Prostate gland (tissue), 2 donors: ENCODE measurements around the gene GAREM1. TPM values are rescaled to one million over a fixed set of nuclear protein-coding genes. Genes with fewer than 3 reads are reported as not detected.

Source experiments
- DNase-seq: peaks from one replicate; pipeline ENCODE4 v3.0.0-alpha.2; 2019; ENCODE audit warnings: low spot score
- H3K27ac ChIP-seq, 2 donors: fragments of 200-600 bp; sonication (generic); 2 replicates each; pipeline ENCODE4 v1.5.1; 2017 to 2019
- H3K27me3 ChIP-seq: fragments of 200-600 bp; sonication (generic); replicated peaks from 2 replicates; pipeline ENCODE4 v1.5.1; 2019; ENCODE audit not compliant: insufficient read depth
- H3K36me3 ChIP-seq, 2 donors: fragments of 200-600 bp; sonication (generic); 1 replicate in 1 of 2; 2 replicates in 1 of 2; pipeline versions ENCODE4 v1.5.1 to v1.8.1; 2017 to 2019
- H3K4me1 ChIP-seq: fragments of 200-600 bp; sonication (generic); replicated peaks from 2 replicates; pipeline ENCODE4 v1.5.1; 2019
- H3K4me3 ChIP-seq, 2 donors: fragments of 200-600 bp; sonication (generic); 2 replicates each; pipeline ENCODE4 v1.5.1; 2017 to 2019
- H3K9me3 ChIP-seq: fragments of 200-600 bp; sonication (generic); 2 replicates; pipeline ENCODE4 v1.5.1; 2017
- CTCF ChIP-seq, 4 experiments: fragments of 200-600 bp in 2 of 4; fragments of 450-650 bp in 2 of 4; sonication (generic) in 2 of 4; IDR thresholded peaks; 1 replicate in 3 of 4; 2 replicates in 1 of 4; pipeline ENCODE4 v1.5.1; 2016 to 2019; ENCODE audit warnings: antibody characterized with exemption in 4 of 4, mild to moderate bottlenecking in 2 of 4, moderate library complexity in 2 of 4
- POLR2A ChIP-seq: fragments of 450-650 bp; IDR thresholded peaks from one replicate; pipeline ENCODE4 v1.6.1; 2016; ENCODE audit warnings: antibody characterized with exemption, mild to moderate bottlenecking
- POLR2AphosphoS5 ChIP-seq: sonication (generic); formaldehyde crosslinking; IDR thresholded peaks from one replicate; pipeline ENCODE4 v1.6.1; 2017; ENCODE audit warnings: antibody characterized with exemption
- whole genome bisulfite sequencing: methylation state at CpG from one replicate; pipeline ENCODE4 v1.1.5; 2018; 5-methylcytosine and 5-hydroxymethylcytosine counted together
- intact Hi-C: fragments of 100-400 bp; cut with DNase I; formaldehyde crosslinking; loops from one replicate; pipeline ENCODE4 v1.14.2; 2022
- total RNA-seq, 2 donors: library from RNA; depleted of rRNA; stranded (reverse); fragments of >200 nt; gene quantifications; one replicate each; pipeline ENCODE4 v1.1.0, GENCODE V29; 2016

Gene GAREM1
- total RNA-seq, 2 donors from 2014 or later, result 9.5 to 14.9 TPM

GRCh38 chr18:32391126-32391525 lies 79.6 kb downstream of the GAREM1 start:
- H3K27me3 ChIP-seq, result no peaks in the 10 kb centered on the region
- no peaks in the 10 kb centered on the region for H3K4me1 ChIP-seq
- no peak overlapping the region for H3K4me3 ChIP-seq
- H3K36me3 ChIP-seq, result no peaks in the 10 kb centered on the region
- intact Hi-C loops, result no loop called here
- no peak for DNase-seq
- H3K27ac ChIP-seq, result no peak overlapping the region
- TF ChIP-seq CTCF (IDR thresholded peaks at IDR 0.05) (no peak), POLR2AphosphoS5 (no peak), POLR2A (no peak)
- H3K9me3 ChIP-seq, result no peaks in the 10 kb centered on the region
- WGBS, result 85% methylated on average over 7 of the region's 7 CpGs

GRCh38 chr18:32389858-32390257 lies 80.8 kb downstream of the GAREM1 start:
- Histone ChIP-seq H3K27me3 (no peaks in the 10 kb centered on the region), H3K4me3 (no peak overlapping the region), H3K9me3 (no peaks in the 10 kb centered on the region), H3K4me1 (no peaks in the 10 kb centered on the region), H3K27ac (no peak overlapping the region), H3K36me3 (no peaks in the 10 kb centered on the region)
- no peak for DNase-seq
- WGBS, result 86% methylated on average over 4 of the region's 4 CpGs
- TF ChIP-seq POLR2A (no peak), CTCF (IDR thresholded peaks at IDR 0.05) (no peak), POLR2AphosphoS5 (no peak)
- intact Hi-C loops, result no loop called here

- no peaks in the 10 kb centered on the region for H3K27me3 ChIP-seq
- TF ChIP-seq POLR2A (no peak), POLR2AphosphoS5 (no peak), CTCF (IDR thresholded peaks at IDR 0.05) (no peak)
- no peak for DNase-seq
- 70% methylated on average over 1 of the region's 1 CpG for WGBS
- no peak overlapping the region for H3K4me3 ChIP-seq
- H3K9me3 ChIP-seq, result no peaks in the 10 kb centered on the region
- no peak overlapping the region for H3K27ac ChIP-seq
- no peaks in the 10 kb centered on the region for H3K4me1 ChIP-seq
- intact Hi-C loops, result no loop called here
- H3K36me3 ChIP-seq, result no peaks in the 10 kb centered on the region
Observed at GRCh38 chr18:32389191-32389590, 81.5 kb downstream of the GAREM1 start.

- Histone ChIP-seq H3K4me3 (no peak overlapping the region), H3K36me3 (no peaks in the 10 kb centered on the region), H3K27me3 (no peaks in the 10 kb centered on the region), H3K27ac (no peak overlapping the region), H3K9me3 (no peaks in the 10 kb centered on the region), H3K4me1 (no peaks in the 10 kb centered on the region)
- 65% methylated on average over 5 of the region's 5 CpGs for WGBS
- intact Hi-C loops, result no loop called here
- TF ChIP-seq POLR2AphosphoS5, result no peak
- no peak for TF ChIP-seq CTCF (IDR thresholded peaks at IDR 0.05)
- TF ChIP-seq POLR2A, result no peak
- no peak for DNase-seq
Observed at GRCh38 chr18:32386471-32386870, 84.2 kb downstream of the GAREM1 start.

GRCh38 chr18:32383050-32383819 lies 87.4 kb downstream of the GAREM1 start:
- Histone ChIP-seq H3K9me3 (no peaks in the 10 kb centered on the region), H3K4me3 (no peak overlapping the region), H3K36me3 (no peaks in the 10 kb centered on the region), H3K27me3 (no peaks in the 10 kb centered on the region), H3K27ac (peak overlapping the region; percentile 15 to 40), H3K4me1 (no peaks in the 10 kb centered on the region)
- peak; percentile 38 for DNase-seq
- peak; percentile 83 for TF ChIP-seq POLR2AphosphoS5
- no peak for TF ChIP-seq CTCF (IDR thresholded peaks at IDR 0.05)
- 26% methylated on average over 4 of the region's 4 CpGs for WGBS
- intact Hi-C loops, result no loop called here
